Measurements from ENCODE around the gene UBE2U.
"Not testable (repeated sequence)": the region's sequence is repeated elsewhere in the genome, so short reads cannot be mapped to it uniquely, and the experiment has no call there.

UBE2U gene

GRCh38 chr1:64241069-64241468 lies 37.6 kb downstream of the UBE2U start:
- no peak for DNase-seq (ENCODE audit: low spot score)

GRCh38 chr1:64242895-64243756 lies 39.7 kb downstream of the UBE2U start:
- peak; percentile 46 for DNase-seq (ENCODE audit: low spot score)

- no peak for DNase-seq (ENCODE audit: low spot score)
Measured at GRCh38 chr1:64243757-64244080, 40.3 kb downstream of the UBE2U start.

- peak; percentile 49 for DNase-seq (ENCODE audit: low spot score)
Measured at GRCh38 chr1:64245495-64245894, 42.1 kb downstream of the UBE2U start.

GRCh38 chr1:64246294-64246917 lies 43.0 kb downstream of the UBE2U start:
- peak; percentile 64 for DNase-seq (ENCODE audit: low spot score)

GRCh38 chr1:64248065-64248464 lies 44.6 kb downstream of the UBE2U start:
- peak; percentile 57 for DNase-seq (ENCODE audit: low spot score)

GRCh38 chr1:64250472-64250871 lies 47.0 kb downstream of the UBE2U start:
- DNase-seq (ENCODE audit: low spot score): not testable (repeated sequence)

- DNase-seq (ENCODE audit: low spot score): peak; percentile 50
Measured at GRCh38 chr1:64251971-64252370, 48.5 kb downstream of the UBE2U start.

GRCh38 chr1:64257233-64257632 lies 53.8 kb downstream of the UBE2U start:
- not testable (repeated sequence) for DNase-seq (ENCODE audit: low spot score)

GRCh38 chr1:64258444-64258843 lies 55.0 kb downstream of the UBE2U start:
- not testable (repeated sequence) for DNase-seq (ENCODE audit: low spot score)

GRCh38 chr1:64263335-64263734 lies 59.9 kb downstream of the UBE2U start:
- DNase-seq (ENCODE audit: low spot score): no peak

GRCh38 chr1:64263856-64264255 lies 60.4 kb downstream of the UBE2U start:
- no peak for DNase-seq (ENCODE audit: low spot score)

- DNase-seq (ENCODE audit: low spot score): no peak
Measured at GRCh38 chr1:64265141-64265540, 61.7 kb downstream of the UBE2U start.

GRCh38 chr1:64266991-64267390 lies 63.6 kb downstream of the UBE2U start:
- DNase-seq (ENCODE audit: low spot score): no peak

- peak; percentile 72 for DNase-seq (ENCODE audit: low spot score)
Measured at GRCh38 chr1:64268653-64269557, 65.5 kb downstream of the UBE2U start.

GRCh38 chr1:64269558-64269884 lies 66.1 kb downstream of the UBE2U start:
- DNase-seq (ENCODE audit: low spot score): no peak

GRCh38 chr1:64280001-64280400 lies 76.6 kb downstream of the UBE2U start:
- DNase-seq (ENCODE audit: low spot score): no peak

- peak; percentile 53 for DNase-seq (ENCODE audit: low spot score)
Measured at GRCh38 chr1:64282351-64282750, 78.9 kb downstream of the UBE2U start.

- DNase-seq (ENCODE audit: low spot score): no peak
Measured at GRCh38 chr1:64287071-64287470, 83.6 kb downstream of the UBE2U start.

GRCh38 chr1:64290420-64290819 lies 87.0 kb downstream of the UBE2U start:
- DNase-seq (ENCODE audit: low spot score): no peak

GRCh38 chr1:64291931-64292330 lies 88.5 kb downstream of the UBE2U start:
- DNase-seq (ENCODE audit: low spot score): no peak

- no peak for DNase-seq (ENCODE audit: low spot score)
Measured at GRCh38 chr1:64292399-64292798, 89.0 kb downstream of the UBE2U start.

GRCh38 chr1:64293820-64294219 lies 90.4 kb downstream of the UBE2U start:
- DNase-seq (ENCODE audit: low spot score): no peak
